ENCODE data around the gene SFT2D1.

The SFT2D1 gene

GRCh38 chr6:166293731-166294584 is 48.4 kb downstream of the SFT2D1 start:
- H2AFZ ChIP-seq (ENCODE audit: low read depth, low read length, severe bottlenecking), result no peak overlapping the region
- no peaks in the 10 kb centered on the region for H3F3A ChIP-seq (ENCODE audit: insufficient read depth)
- no peak overlapping the region for H3K4me2 ChIP-seq (ENCODE audit: low read depth, low read length, poor library complexity, severe bottlenecking)
- H3K4me3 ChIP-seq (ENCODE audit: insufficient read depth, low read length, poor library complexity, severe bottlenecking), result no peak overlapping the region
- H3K79me2 ChIP-seq (ENCODE audit: insufficient read depth, low read length), result no peaks in the 10 kb centered on the region
- H3K9me2 ChIP-seq (replicated peaks; ENCODE audit: insufficient read depth, low read length), result no peaks in the 10 kb centered on the region
- H4K20me1 ChIP-seq (ENCODE audit: low read depth, low read length), result no peaks in the 10 kb centered on the region
- TF ChIP-seq EZH2phosphoT487 (conservative IDR thresholded peaks at IDR 0.05; ENCODE audit: low read length), result no peak
- TF ChIP-seq CTCF (IDR thresholded peaks at IDR 0.05; ENCODE audit: insufficient read depth, low read length, poor library complexity, severe bottlenecking), result no peak
- H3K9me3 ChIP-seq (ENCODE audit: insufficient read depth, low read length), result no peaks in the 10 kb centered on the region
- no peaks in the 10 kb centered on the region for H3K27me3 ChIP-seq (ENCODE audit: low read length)
- H3K36me3 ChIP-seq (ENCODE audit: low read length), result no peaks in the 10 kb centered on the region
- H3K9ac ChIP-seq (ENCODE audit: low read length), result no peak overlapping the region
- no peak overlapping the region for H3K27ac ChIP-seq (ENCODE audit: low read depth, low read length)

GRCh38 chr6:166289207-166290060 is 52.9 kb downstream of the SFT2D1 start:
- H3K27ac ChIP-seq (ENCODE audit: low read depth, low read length), result no peak overlapping the region
- no peaks in the 10 kb centered on the region for H4K20me1 ChIP-seq (ENCODE audit: low read depth, low read length)
- H3K36me3 ChIP-seq (ENCODE audit: low read length), result no peaks in the 10 kb centered on the region

GRCh38 chr6:166286839-166287271 is 55.5 kb downstream of the SFT2D1 start:
- H3K36me3 ChIP-seq (ENCODE audit: low read length), result no peaks in the 10 kb centered on the region
- H4K20me1 ChIP-seq (ENCODE audit: low read depth, low read length), result no peaks in the 10 kb centered on the region
- no peaks in the 10 kb centered on the region for H3F3A ChIP-seq (ENCODE audit: insufficient read depth)
- H3K27ac ChIP-seq (ENCODE audit: low read depth, low read length), result no peak overlapping the region
- no peak overlapping the region for H3K9ac ChIP-seq (ENCODE audit: low read length)
- H3K4me2 ChIP-seq (ENCODE audit: low read depth, low read length, poor library complexity, severe bottlenecking), result peak overlapping the region; percentile 18
- no peak for TF ChIP-seq CTCF (IDR thresholded peaks at IDR 0.05; ENCODE audit: insufficient read depth, low read length, poor library complexity, severe bottlenecking)
- no peak for TF ChIP-seq EZH2phosphoT487 (conservative IDR thresholded peaks at IDR 0.05; ENCODE audit: low read length)
- H3K4me3 ChIP-seq (ENCODE audit: insufficient read depth, low read length, poor library complexity, severe bottlenecking), result no peak overlapping the region
- no peaks in the 10 kb centered on the region for H3K79me2 ChIP-seq (ENCODE audit: insufficient read depth, low read length)
- H3K9me2 ChIP-seq (replicated peaks; ENCODE audit: insufficient read depth, low read length), result no peaks in the 10 kb centered on the region
- H3K9me3 ChIP-seq (ENCODE audit: insufficient read depth, low read length), result no peaks in the 10 kb centered on the region
- H2AFZ ChIP-seq (ENCODE audit: low read depth, low read length, severe bottlenecking), result peak overlapping the region; percentile 28
- H3K27me3 ChIP-seq (ENCODE audit: low read length), result no peaks in the 10 kb centered on the region

More at GRCh38 chr6:166289207-166290060, 52.9 kb downstream of the SFT2D1 start:
- no peak overlapping the region for H3K9ac ChIP-seq (ENCODE audit: low read length)
- no peaks in the 10 kb centered on the region for H3K27me3 ChIP-seq (ENCODE audit: low read length)
- no peak overlapping the region for H3K4me2 ChIP-seq (ENCODE audit: low read depth, low read length, poor library complexity, severe bottlenecking)
- H3K9me2 ChIP-seq (replicated peaks; ENCODE audit: insufficient read depth, low read length), result no peaks in the 10 kb centered on the region
- no peaks in the 10 kb centered on the region for H3K79me2 ChIP-seq (ENCODE audit: insufficient read depth, low read length)
- no peaks in the 10 kb centered on the region for H3K9me3 ChIP-seq (ENCODE audit: insufficient read depth, low read length)
- no peak overlapping the region for H3K4me3 ChIP-seq (ENCODE audit: insufficient read depth, low read length, poor library complexity, severe bottlenecking)
- H3F3A ChIP-seq (ENCODE audit: insufficient read depth), result no peaks in the 10 kb centered on the region
- TF ChIP-seq EZH2phosphoT487 (conservative IDR thresholded peaks at IDR 0.05; ENCODE audit: low read length) (no peak), CTCF (IDR thresholded peaks at IDR 0.05; ENCODE audit: insufficient read depth, low read length, poor library complexity, severe bottlenecking) (no peak)
- no peak overlapping the region for H2AFZ ChIP-seq (ENCODE audit: low read depth, low read length, severe bottlenecking)
